DMS79 treated with DMSO at 0.1 percent for 48 hours (cell line): ENCODE data around the gene KIAA1328.
"Not testable (repeated sequence)": the region's sequence is repeated elsewhere in the genome, so short reads cannot be mapped to it uniquely, and the experiment has no call there.

ENCODE experiments used
- DNase-seq: peaks from one replicate; lab custom pipeline; 2025; lab: John Stamatoyannopoulos, UW

The KIAA1328 gene

DNA sequence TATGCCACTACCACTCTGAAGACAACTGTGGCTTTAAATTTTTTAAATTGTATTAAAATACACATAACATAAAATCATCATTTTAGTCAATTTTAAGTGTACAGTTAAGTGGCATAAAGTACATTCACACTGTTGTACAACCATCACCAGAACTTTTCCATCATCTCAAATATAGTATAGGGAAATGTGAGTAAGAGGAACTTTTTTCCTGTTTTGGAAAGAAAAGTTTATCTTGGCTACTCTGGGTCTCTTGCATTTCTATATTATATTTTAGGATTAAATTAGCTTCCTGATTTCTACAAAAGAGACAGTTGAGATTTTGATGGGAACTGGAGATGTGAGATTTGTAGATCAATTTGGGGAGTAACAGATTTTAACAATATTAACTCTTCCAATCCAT, 3.4 kb upstream of the KIAA1328 start:
- no peak for DNase-seq

DNA sequence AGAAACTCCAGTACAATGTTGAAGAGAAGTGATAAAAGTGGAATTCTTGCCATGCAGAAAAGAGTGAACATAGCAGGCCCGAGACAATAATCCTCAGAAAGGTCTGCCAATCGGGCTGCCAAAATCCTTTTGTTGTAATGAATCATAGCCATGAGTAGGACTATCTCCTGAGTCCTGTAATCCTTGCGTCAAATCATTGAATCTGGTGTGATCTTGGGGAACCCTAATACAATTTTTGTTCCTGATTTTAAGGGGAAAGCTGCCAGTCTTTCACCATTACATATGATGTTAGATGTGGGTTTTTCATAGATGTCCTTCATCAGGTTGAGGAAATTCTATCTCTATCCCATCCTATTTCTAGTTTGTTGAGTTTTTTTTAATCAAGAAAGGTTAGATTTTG, 2.4 kb upstream of the KIAA1328 start:
- DNase-seq: no peak

DNA sequence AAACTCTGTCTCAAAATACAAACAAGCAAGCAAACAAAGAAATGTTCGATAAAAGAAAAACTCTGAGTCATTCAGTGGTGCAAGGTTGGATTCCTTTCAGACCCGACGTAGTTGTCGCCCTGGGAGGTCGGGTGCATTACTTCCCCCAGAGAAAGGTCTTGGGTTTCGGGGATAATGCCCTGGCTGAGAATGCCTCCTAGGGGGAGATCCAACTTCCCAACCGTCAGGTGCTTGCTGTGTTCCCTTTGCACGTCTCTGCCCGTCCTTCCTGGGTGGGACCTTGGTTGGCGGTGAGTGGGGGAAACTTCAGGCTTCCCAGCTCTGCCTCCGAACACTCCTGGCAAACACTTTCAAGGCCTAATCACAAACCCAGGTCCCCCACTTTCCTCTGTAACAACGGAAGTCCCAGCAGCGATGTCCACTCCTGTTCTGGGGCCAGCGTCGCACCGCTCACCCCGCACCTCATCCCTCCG, 734 bp upstream of the KIAA1328 start:
- DNase-seq: peak; percentile 39

DNA sequence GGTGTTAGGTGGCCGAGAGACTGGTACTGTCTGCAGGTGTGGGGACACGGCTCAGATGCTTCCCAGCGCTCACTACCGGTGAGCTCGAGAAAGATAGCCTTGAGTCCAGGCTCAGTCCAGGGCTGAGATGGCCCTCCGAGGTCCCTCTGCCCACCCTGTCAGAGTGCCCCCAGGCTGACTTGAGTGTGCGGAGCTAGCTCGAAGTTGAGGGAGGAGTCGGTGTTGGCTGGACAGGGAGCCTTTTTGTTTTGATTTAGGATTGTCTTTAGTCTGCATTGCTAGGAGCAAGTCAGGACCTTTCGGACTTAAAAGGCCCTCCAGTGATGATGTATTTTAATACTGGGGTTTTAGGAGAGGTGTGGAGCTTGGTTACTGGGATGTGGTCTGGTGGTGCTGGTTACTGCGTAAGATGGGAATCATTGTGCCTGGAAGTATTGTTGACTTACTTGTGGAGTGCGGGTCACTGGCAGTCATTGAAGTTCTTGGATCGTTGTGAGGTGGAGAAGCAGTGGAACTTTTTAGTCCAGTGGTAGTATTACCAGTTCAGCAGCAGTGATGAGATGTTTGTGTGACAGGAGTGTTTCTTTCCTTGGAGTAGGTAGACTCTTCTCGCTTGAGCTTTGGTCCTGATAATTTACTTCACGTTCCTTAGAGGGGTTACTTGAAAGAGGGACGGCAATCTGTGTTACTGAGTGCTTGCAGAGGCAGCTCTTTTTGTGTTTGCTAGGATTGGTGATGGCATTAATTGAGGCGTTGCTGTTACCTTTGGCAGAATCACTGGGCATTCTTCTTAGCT, 633 bp downstream of the KIAA1328 start:
- peak; percentile 59 for DNase-seq

DNA sequence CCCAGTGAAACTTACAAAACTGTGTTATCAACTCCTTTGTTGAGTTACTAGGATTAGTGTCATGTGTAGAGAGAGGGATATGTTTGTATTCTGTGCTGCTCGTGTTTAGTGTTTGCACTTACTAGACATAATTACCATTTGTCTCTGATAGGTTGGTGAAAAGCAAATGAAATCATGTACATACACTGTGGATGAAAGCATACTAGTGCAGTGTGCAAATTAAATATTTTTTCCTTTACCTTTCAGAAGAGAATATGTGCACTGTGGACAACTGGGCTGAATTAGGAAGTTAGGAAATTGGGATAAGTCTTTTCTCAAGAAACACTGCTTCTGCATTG, 1.2 kb downstream of the KIAA1328 start:
- DNase-seq: no peak

DNA sequence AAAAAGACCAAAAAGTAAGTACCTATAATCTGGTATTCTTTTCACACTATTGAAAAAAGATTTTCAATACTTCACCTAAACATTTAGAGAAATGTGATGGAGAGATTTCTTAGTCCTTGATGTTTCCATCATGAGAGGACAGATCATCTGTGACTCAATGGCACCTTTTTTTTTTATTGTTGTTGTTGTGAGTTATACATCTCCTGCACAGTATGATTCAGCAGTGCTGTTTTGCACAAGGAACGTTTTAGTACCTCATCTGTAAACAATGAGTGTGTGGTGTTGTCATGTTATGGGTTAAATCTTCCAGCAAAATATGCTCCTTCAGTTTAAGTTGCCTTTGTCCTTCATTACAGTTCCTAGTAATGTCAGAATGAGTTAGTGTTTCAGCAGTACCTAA, 2.2 kb downstream of the KIAA1328 start:
- DNase-seq: no peak

DNA sequence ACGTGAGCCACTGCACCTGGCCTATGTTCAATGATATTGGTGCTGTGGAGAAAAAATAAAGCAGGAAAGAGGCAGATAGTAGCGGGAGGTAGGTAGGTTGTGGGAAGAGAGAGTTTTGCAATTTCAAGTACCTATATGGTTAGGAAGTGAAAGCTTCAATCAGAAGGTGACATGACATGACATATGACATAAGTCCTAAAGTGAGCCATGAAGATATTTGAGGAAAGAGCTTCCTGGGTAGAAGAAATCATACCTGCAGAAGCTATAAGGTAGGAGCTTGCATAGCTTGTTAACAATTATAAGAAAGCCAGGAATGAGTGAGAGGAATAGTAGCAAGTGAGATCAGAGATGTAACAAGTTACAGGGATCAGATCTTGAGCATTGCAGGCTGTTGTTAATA, 4.2 kb downstream of the KIAA1328 start:
- DNase-seq: no peak

DNA sequence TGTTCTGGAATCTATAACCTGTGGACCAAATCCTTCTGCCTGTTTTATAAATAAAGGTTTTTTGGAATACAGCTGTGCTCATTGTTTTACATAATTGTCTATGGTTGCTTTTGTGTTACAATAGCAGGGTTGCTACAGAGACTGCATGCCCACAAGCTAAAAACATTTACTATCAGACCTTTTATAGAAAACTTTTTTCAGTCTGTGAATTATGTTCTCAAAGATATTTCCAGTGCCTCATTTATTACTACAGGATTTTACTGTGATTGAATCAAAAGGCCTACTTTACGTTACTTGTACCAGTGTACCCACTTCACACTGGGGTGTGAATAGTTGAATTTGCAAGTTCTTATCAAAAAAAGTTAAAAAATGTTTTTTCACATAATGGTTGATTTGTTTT, 7.0 kb downstream of the KIAA1328 start:
- DNase-seq: no peak

DNA sequence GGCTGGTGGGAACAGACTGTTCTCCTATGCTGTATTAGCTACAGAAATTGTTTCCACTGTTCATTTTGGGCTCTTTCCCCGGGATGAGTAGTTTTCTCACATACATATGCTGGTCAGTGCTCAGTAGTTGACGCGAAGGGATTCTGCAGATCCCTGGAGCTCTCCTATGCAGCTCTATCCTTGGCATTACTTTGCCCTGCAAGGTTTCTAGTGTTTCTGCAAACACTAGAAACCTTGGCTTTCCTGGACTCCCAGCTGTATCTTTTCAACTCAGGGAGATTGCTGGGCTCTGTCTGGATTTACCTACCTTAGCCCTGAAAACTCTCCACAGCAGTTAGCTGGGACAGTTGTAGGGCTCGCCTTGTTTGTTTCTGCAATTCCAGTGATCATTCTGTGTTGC, 10.9 kb downstream of the KIAA1328 start:
- no peak for DNase-seq

DNA sequence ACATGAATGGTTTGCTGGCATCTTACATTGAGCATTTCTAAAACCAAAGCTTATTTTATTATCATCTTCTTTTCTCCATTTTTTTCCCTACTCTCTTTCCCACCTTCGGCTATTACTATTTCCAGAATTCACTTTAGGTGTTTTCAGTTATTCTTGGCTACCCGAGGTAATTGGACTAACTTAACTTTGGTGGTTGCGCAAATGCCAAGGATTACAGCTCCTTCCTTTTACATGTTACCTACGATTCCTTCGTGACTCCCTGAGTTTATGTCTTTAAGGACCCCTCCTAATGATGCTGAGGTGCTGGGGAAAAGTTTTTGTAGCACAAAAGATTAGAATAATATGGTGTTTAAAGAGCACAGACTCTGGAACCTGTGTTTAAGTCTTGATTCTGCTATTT, 14.3 kb downstream of the KIAA1328 start:
- DNase-seq: no peak

DNA sequence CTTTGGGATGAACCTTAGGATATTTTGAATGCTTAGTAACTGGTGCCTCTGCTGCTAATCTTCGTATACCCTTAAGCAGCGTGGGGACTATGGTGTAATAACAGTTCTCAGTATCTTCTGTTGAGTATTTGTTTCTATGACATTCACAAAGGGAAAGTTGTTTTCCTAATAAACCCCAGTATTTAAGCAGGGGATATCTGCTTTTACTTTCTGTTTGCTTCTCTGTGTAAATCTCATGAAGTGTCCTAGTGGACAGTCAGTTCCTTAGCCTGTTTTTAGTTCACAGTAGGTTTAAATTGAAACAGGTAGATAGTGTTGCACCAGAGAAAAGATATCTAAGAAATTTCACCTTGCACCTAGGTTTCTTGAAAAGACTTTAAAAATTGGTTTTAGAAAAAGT, 14.9 kb downstream of the KIAA1328 start:
- DNase-seq: no peak

DNA sequence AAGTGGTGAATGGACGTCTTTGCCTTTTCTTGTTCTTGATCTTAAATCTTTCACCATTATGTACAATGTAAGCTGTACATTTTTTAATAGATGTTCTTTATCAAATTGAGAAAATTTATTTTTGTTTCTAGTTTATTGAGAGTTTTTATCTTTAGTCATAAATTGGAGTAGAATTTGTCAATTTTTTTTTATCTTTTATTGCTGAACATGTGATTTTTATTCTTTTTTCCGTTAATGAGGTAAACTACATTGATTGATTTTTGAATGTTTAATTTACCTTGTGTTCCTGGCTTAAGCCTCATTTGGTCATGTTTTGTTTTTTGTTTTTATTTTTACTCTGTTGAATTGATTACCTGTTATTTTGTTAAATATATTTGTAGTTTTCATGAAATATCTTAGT, 19.7 kb downstream of the KIAA1328 start:
- DNase-seq: no peak

DNA sequence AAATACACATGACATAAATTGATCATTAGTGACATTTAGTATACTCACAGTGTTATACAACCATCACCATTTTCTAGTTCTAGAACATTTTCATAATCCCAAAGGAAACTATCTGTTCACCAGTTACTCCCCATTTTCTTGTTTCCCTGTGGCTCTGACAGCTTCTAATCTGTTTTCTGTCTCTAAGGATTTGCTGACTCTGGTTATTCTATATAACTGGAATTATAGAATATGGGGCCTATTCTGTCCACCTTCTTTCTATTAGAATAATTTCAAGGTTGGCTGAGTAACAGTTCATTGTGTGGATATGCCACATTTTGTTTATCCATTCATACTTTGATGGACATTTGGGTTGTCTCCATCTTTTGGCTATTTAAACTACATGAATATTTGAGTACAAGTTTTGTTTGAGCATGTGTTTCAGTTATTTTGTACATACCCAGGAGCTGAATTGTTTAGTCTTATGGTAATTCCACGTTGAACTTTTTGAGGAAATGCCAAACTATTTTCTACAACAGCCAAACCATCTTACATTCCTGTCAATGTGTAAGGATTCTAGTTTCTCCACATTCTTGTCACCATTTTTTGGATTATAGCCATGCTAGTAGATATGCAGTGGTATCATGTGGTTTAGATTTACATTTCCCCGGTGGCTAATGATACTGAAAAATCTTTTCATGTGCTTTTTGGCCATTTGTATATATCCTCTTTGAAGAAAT, 20.5 kb downstream of the KIAA1328 start:
- no peak for DNase-seq

DNA sequence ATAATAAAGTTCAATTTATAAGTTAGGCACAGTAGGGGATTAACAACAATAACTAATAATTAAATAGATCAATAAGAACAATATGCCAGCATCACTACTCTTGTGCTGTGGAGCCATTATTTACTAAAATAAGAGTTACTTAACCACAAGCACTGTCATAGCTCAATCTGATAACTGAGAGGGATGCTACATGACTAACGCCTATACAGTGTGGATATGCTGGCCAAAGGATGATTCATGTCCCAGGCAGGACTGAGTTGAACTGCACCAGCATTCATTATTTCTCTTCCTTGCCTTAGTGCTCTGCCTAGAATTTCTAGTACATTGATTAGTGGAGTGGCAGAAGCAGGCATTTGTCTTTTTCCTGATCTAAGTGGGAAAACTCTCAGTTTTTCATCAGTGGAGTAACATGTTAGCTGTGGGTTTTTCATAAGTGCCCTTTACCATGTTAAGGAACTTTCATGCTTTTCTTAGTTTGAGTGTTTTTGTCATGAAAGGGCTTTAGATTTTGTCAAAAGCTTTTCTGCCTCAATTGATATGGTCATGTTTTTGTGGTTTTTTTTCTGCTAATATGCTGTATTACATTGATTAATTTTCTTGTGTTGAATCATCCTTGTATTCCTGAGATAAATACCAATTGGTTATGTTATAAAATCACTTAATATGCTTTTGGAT, 21.7 kb downstream of the KIAA1328 start:
- DNase-seq: no peak

DNA sequence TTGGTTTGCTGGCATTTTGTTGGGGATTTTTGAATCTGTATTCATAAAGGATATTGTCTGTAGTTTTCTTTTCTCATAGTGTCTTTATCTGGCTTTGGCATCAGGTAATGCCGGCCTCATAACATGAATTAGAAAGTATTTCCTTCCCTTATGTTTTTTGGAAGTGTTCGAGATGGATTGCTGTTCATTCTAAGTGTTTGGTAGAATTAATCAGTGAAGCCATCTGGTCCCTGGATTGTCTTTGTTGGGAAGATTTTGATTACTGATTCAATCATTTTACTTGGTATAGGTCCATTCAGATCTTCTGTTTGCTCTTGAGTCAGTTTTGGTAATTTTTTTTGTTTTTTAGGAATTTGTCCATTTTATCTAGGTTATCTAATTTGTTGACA, 22.3 kb downstream of the KIAA1328 start:
- DNase-seq: no peak

DNA sequence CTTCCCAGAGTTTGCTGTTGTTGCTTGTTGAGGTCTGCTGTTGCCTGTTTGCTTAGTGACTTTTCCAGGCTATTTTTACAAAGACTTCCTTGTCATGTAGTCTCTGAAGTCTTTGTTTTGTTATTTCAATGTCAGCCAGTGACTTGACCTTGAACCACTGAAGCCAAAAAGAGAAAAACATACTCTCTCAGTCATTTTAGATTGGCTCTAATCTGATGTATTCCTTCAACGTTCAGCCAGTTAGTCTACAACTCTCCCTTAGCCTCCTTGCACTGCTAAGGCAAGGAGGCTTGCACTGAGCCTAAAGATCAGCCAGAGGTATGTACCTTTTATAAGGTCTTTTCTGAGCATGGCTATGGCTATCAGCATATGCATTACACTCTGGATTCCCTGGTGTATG, 27.9 kb downstream of the KIAA1328 start:
- DNase-seq: no peak

DNA sequence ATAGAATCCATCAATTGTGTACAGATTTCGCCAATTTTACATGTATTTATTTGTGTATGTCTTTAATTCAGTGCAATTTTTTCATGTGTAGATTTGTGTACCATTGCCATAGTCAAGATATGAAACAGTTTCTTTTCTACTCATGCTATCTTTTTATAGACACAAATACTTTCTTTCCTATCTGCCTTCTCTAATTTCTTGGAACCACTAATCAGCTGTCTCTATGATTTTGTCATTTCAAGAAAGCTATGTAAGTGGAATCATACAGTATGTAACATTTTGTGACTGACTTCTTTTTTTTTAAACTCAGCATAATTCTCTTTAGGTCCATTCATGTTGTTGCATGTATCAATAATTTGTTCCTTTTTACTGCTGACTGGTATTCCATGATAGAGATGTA, 33.3 kb downstream of the KIAA1328 start:
- no peak for DNase-seq

DNA sequence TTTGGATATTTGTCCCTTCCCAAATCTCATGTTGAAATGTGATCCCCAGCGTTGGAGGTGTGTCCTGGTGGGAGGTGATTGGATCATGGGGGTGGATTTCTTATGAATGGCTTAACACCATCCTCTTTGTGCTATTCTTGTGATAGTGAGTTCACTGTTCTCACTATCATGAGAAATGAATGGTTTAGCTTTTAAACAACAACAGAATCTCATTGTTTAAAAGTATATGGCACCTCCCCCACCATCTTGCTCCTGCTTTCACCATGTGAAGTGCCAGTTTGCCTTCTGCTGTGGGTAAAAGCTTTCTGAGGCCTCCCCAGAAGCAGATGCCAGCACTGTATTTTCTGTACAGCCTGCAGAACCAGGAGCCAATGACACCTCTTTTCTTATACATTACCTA, 38.1 kb downstream of the KIAA1328 start:
- no peak for DNase-seq

DNA sequence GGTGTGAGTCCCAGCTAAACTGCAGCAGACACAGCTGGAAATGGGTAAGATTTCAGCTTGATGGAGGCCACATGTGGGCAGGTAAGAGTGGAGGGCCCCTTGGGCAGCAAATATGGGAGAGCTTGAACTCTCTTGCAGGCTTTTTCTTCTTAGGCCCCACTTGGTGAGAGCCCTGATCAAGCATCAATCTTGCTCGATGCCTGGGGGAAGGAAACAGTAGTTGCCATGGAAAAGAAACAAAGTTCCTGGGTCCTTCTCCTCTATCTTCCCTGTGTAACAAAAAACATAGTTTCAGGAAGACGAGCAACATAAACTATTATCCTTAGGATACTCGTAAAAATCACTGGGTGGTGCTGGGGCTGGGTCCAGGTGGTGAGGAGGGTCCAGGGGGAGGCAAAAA, 42.9 kb downstream of the KIAA1328 start:
- DNase-seq: no peak

DNA sequence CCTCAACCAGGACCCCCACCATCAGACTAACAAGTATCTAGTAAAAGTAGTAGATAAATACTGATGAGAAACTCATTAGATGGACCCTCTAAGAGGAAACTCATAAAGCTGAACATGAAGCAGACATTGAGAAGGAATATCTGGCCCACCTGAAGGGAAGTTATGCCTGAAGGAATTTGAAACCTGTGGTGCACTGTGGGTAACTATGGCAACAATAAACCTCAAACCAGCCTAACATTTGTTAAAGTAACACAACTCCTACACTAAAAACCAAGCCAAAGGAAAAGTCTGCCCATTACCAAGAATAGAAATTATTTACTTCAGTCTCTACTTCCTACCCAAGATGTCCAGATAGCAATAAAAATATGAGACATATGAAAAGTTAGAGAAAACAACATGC, 43.4 kb downstream of the KIAA1328 start:
- DNase-seq: no peak

DNA sequence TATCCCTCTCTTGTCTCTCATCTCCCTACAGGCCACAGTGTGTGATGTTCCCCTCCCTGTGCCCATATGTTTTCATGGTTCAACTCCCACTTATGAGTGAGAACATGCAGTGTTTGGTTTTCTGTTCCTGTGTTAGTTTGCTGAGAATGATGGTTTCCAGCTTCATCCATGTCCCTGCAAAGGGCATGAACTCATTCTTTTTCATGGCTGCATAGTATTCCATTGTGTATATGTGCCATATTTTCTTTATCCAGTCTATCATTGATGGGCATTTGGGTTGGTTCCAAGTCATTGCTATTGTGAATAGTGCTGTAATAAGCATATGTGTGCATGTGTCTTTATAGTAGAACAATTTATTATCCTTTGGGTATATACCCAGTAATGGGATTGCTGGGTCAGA, 44.9 kb downstream of the KIAA1328 start:
- not testable (repeated sequence) for DNase-seq

DNA sequence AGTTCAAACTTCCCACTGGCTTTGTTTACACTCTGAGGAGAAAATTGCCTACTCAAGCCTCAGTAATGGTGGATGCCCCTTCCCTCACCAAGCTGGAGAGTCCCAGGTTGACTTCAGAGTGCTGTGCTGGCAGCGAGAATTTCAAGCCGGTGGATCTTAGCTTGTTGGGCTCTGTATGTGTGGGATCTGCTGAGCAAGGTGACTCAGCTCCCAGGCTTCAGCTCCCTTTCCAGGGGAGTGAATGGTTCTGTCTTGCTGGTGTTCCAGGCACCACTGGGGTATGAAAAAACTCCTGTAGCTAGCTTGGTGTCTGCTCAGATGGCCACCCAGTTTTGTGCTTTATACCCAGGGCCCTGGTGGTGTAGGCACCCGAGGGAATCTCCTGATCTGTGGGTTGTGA, 50.9 kb downstream of the KIAA1328 start:
- DNase-seq: not testable (repeated sequence)

DNA sequence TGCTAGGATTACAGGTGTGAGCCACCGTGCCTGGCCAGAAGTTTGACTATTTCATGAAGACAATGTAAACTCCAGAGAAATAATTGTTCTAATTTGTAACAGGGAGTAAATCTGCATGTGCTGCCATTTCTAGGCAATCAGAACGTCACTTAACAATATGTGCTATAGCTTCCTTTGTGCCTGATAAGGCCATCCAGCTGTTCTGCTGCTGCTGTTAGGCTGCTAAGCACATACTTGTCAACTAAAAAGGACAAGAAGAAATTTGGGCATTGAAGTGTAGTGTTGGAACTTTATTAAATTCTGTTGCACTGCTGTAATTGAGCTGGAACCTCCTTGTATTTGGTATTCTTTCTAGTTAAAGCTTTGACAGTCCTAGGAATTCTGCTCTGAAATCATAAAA, 57.1 kb downstream of the KIAA1328 start:
- no peak for DNase-seq
